HG02885 (cell line): ENCODE results near the gene LRCOL1.
"Not testable (repeated sequence)": the region's sequence is repeated elsewhere in the genome, so short reads cannot be mapped to it uniquely, and the experiment has no call there.

ENCODE experiments used
- ATAC-seq: cut with Tn5 transposase; IDR thresholded peaks from one replicate; pipeline ENCODE4 v1.9.1; 2021; ENCODE audit warnings: mild to moderate bottlenecking; ENCODE audit not compliant: unreplicated experiment, poor library complexity

LRCOL1 gene

DNA sequence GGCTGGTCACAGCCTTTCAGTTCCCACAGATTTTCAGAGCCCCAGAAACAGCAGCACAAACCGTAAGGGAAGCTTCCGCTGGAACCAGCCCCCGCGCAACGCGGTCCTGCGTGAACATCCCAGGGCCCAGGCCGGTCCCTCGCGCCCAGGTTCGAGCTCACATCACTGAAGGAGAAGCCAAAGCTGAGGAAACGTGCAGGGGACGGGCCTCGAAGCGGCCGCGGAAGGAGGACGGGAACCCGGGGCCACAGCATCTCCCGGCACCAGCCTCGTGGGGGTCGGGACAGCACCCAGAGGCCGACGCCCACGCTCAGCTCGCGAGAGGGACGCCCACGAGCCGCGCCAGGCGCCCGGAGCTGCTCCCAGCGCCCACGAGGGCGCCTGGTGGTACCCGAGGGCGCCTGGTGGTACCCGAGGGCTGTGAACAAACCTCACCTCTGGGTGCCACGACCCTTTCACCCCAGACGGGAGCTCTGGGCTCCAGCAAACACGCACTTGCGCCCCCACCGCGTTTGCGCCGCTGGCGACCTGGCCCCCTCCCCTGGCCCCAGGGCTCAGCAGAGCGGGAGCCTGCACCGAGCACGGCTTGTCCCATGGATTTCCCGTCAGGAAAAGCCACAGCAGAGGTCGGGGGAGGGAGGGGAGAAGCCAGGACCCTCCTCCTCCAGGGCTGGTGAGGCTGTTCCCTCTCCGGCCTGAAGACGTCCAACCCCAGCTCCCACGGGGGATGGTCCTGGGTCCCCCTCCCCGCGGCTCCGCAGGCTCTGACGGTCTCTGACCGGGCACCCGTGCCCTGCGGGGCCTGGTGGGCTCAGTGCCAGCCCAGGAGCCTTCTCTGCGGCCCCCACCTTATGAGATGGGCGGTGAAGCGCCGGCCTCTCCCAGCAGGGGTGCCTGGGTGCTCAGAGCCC is 6.9 kb downstream of the LRCOL1 start:
- no peak for ATAC-seq

DNA sequence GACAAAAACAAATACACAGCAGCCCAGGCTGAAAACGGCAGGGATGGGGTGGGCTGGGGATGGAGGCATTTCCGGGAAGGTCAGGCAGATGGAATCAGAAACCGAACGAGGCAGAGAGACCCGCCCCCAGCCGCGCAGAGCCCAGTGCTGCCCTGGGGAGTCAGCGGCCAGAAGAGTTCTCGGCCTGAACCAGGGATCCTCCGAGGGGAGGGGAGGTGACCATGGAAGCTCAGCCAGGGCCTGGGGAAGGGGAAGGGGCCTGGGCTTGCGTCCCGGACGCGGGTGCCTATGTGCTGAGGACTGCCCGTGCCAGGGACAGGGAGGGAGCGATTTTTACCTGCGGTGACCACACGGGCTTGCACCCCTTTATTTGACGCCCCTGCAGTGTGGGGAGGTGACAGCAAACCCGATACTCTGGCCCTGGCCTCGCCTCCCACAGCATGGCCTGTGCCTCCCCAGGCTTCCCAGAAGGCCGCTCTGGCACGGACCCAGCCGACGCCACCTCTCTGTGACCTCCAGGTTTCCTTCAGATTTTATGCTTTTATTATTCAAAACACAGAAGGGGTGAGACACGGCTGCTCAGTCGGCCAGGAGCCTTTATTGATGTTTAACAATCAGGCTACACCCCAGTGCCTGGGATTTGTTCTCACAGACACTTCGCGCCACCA is 7.7 kb downstream of the LRCOL1 start:
- no peak for ATAC-seq

DNA sequence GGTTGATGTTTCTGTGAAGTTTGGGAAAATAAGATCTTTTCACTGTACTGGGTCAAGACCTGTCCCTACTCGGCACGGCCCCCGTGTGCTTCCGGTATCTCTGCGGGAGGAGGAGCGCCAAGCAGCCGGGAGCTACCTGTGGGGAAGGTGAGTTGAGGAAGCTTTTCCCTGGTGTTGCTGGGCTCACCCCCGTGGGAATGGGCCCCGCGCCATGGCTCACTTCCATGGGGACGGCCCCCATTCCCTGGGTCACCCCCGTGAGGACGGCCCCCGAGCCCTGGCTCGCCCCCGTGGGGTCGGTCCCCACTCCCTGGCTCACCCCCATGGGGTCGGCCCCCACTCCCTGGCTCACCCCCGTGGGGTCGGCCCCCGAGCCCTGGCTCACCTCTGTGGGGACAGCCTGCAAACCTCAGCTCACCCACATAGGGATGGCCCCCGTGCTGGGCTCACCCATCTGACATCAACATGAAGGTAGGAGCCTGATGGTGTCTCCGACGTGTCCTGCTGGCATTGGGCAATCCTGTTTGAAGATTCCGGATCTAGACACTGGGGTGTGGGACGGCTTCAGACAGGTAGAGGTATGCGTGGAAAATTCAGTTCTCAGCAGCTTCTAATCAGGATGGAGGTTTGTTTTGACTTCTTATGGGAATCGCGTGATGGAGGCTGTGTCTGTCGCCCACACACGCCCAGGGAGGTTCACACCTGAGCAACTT is 9.1 kb downstream of the LRCOL1 start:
- ATAC-seq = no peak

DNA sequence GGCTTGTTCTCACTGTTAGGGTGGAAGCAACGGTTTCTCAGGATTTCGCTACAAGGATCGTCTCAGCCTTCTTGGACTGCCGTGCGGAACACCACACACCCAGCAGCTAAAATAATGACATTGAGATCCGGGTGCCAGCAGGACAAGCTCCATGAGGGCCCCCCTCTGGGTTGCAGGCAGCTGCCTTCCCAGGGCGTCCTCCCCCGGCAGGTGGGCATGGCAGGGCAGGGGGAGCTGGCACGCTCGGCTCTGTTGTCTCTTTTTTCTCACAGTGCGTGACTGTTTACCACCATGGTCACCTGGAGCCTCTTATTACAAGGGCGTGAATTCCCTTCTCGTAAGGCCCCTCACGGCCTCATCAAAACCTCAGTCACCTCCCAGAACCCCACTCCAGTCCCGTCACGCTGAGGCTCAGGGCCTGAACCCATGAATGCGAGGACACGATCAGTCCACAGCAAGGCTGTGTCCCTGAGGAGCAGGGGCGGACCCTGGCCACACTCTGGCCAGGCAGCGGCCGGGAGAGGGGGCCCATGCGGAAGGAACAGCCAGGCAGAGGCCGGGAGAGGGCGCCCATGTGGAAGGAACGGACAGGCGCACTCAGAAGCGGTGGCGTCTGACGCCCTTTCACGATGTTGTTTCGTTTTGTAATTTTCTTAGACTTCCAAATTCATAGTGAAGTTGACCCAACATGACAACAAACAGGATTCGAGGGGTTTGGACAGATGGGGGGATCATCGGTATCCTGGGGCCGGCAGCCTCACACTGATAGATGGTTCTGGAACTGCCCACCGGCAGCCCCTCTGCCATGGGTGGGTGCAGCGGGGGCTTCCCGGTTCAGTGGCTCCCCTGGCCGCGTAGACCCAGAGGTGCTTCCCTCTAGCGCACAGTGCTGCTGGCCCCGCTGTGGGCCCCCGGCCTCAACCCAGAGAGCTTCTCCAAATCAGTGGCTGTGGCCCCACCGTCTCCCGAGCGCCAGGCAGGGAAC is 10.0 kb downstream of the LRCOL1 start:
- no peak for ATAC-seq

DNA sequence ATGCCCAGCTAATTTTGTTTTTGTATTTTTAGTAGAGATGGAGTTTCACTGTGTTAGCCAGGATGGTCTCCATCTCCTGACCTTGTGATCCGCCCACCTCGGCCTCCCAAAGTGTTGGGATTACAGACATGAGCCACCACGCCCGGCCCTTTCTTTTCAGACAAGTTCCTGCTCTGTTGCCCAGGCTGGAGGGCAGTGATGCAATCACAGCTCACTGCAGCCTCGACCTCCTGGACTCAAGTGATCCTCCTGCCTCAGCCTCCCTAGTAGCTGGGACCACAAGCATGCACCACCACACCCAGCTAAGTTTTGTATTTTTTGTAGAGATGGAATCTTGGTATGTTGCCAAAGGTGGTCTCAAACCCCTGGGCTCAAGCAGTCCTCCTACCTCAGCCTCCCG is 10.9 kb downstream of the LRCOL1 start:
- ATAC-seq = not testable (repeated sequence)

DNA sequence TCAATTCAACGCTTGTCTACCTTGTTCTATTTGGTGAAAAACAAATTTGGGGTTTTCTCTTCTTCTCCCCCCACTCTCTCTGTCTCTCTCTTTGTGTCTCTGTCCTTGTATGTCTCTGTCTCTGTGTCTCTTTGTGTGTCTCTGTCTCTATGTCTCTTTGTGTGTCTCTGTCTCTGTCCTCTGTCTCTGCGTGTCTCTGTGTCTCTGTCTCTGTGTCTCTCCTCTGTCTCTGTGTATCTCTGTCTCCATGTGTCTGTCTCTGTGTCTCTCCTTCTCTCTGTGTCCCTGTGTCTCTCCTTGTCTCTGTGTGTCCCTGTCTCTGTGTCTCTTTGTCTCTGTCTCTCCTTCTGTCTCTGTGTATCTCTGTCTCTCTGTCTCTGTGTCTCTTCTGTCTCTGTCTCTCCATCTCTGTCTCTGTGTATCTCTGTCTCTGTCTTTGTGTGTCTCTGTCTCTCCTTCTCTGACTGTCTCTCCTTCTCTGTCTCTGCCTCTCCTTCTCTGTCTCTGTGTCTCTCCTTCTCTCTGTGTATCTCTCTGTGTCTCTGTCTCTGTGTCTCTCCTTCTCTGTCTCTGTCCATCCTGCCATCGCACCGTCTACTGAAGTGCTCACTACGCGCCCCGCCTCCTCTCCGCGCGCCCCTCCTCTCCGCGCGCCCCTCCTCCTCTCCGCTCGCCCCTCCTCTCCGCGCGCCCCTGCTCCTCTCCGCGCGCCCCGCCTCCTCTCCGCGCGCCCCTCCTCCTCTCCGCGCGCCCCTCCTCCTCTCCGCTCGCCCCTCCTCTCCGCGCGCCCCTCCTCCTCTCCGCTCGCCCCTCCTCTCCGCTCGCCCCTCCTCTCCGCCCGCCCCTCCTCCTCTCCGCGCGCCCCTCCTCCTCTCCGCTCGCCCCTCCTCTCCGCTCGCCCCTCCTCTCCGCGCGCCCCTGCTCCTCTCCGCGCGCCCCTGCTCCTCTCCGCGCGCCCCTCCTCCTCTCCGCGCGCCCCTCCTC is 12.8 kb downstream of the LRCOL1 start:
- no peak for ATAC-seq

DNA sequence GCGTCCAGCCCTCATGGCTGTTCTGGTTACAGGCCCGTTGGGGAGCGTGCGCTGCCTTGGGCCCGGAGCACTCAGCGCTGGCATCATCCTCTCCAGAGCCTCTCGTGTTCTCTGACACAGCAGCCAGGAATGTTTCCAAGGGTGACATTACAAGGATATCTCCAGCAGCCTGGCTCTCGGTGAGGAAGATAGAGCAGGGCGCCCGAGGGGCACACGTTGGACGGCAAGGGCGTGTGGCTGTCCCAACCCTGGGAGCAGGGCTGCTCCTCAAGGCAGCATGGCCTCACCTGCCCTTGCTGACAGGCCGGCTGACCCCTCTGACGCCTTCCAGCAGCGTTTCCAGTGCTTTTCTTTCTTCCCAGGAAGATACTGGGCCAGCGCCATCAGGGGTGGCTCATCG is 14.4 kb downstream of the LRCOL1 start:
- no peak for ATAC-seq

DNA sequence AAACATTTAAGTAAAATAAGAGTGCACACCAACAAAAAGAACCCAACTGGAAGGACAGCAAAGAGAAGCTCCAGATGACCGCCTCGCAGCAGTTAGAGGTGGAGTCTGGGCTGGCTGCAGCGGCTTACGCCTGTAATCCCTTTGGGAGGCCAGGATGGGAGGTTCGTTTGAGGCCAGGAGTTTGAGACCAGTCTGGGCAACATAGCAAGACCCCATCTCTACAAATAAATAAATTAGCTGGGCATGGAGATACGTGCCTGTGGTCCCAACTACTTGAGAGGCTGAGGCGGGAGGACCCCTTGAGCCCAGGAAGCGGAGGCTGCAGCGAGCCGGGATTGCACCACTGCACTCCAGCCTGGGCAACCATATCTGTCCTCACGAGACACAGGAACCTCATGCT is 15.2 kb downstream of the LRCOL1 start:
- ATAC-seq = no peak

DNA sequence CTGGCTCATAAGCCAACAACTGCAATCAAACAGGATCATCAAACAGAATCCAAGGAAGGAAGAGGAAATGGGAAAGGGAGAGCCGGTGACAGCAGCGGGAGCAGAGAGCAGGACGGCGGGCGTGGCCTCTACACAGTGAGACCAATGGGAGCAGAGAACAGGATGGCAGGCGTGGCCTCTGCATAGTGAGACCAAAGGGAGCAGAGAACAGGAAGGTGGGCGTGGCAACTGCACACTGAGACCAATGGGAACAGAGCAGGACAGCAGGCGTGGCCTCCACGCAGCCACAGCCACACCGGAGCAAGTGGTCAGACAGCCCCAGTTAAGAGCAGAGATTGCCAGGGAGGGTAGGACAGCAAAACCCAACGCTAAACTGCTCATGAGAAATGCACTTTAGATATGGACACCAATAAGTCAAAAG is 16.4 kb downstream of the LRCOL1 start:
- ATAC-seq = peak; percentile 78

DNA sequence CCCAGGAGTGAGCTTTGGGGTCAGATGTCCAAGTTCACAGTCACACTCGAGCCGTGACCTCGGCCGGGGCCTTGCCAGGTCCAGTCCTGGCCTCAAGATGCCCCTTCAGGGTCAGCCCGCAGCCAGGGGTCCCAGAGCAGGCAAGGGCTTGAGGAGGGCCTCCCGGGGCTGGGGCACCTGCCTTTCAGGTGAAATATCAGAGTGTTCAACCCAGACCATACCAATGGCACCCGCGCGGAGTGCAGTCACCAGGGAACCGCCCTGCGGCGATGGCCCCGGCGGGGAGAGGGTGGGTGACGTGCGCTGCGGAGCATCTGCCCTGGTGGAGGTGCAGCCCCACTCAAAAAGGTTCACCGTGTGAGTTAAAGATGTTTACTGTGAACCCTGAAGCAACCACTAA is 16.9 kb downstream of the LRCOL1 start:
- no peak for ATAC-seq

DNA sequence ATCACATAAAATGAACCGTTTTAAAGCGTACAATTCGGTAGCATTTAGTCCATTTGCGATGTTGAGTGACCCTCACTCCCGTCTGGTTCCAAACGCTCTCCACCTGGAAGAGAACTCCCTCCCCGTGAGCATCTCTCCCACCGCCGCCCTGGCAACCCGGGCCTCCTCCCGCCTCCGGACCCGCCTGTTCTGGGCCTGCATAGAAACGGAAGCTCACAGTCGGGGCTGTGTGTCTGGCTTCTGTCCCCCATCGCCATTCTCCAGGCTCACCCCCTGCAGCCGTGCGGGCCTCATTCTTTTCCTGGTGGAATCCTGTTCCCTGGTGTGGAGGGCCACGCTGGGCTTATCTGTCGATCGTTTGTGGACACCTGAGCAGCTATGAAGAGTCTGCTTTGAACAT is 17.3 kb downstream of the LRCOL1 start:
- ATAC-seq = no peak

DNA sequence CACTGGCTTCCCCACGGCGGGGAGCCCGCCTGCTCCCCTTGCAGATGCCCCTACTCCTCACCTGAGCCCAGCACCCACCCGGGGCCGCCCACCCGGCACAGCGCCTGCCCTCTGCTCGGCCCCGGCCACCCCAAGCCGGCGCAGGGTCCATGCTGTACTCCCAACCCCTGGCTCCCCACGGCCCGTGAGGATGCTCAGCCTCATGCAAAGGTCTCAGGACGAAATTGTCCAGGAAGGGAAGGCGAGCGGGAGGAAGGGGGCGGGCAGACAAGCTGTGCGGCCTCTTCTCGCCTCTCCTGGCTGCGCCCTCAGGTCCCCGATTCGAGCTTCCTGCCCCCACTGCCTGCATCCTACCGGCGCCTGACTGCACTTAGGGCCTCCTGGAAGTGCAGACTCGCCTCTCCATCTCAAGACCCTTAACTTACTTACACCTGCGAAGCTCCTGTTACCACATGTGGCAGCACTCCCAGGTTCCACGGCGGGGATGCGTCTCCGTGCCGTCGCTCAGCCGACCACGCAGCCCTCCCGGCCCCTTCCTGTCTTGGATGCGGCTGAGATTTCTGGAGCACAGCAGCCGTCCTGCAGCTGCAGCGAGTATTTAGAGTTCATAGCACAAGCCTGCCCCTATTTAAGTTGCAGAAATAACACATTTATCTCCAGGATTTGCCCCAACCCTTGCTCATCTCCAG is 18.0 kb downstream of the LRCOL1 start:
- ATAC-seq = no peak

DNA sequence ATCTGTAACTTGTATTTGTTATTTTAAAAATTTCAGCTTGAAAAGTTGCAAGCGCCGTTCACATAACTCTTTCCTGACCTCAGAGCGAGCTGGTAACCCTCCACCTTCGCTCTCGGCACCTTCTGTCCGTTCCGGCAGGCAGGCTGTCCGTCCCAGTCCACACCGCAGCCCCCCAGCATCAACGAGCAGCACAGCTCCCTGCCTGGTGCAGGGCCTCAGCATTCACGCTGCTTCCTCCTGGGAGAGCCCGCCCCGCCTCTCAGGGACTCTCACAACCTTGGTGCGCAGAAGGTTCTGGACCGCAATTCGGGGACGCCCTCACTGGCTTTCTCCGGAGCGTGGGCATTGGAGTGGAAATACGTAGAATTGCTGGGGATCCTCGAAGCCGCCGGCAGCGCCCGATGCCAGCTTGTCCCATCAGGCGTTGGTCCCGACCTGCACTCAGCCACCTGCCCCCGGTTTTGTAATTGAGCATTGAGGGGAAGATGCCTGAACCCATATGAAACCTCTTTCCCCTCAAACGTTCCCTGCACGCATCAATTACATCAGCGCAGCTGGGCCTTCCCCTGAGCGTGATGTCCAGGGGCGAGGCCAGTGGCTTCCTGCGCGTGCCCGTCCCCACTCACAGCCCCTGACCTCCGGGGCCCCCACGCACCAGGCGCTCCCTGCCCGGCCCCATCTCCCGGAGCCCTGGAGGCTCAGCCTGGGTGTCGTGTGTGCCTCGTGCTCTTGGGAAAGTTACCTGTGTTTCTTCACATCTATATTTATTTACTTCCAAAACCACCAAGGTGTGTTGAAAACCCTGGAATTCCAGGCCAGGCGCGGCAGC is 19.1 kb downstream of the LRCOL1 start:
- ATAC-seq = no peak

DNA sequence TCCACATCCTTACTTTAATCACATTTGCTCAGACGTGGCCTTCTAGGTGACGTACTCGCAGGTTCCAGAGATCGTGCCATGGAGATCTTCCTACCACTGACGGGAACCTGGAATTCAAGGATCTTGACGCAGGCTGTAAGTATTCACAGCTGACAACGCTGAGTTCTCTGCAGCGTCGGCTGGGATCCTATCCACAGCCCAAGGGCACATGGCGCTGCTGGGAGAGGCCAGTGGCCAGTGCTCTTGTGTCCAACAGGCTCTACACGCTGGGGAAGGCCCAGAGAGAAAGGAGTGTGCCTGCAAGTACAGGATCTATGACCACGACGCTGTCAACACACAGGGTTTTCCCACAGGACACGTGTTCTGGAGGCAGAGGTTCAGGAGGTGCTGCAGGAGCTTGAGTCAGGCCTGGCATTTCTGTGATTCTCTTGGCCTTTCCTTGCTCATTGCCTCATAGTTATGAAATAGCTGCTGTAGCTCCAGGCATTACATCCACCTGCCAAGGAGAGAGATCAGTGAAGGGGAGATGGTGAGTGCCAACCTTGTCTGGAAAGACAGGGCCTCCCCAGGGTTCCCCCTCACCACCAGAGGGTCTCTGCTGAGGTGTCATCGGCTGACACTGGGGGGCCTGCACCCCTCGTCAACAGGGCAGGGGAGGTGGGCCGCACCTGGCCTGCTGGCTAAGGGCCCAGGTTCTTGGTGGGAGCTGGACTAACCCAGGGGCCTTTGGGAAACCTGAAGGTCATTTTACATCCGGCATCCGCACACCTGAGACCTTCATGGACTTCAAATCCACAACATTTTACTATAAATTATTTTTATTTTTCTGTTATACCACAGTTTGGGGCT is 21.3 kb downstream of the LRCOL1 start:
- no peak for ATAC-seq

DNA sequence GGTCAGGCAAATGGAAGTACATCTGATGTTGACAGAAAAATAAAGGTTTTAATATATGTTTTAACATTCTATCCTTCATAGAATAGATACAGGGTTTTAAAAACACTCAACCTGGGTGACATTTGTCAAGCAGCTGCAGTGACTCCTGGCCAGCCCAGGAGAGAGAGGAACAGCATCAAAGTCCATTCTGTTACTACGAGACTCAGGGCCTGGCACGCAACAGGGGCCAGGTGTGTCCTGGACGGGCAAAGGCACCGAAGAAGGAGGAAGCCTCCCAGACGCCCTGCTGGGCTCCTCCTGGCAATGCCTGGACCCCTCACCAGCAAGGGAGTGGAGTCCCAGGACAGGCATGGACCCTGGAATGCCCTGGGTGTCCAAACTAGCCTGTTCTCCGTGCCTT is 22.1 kb downstream of the LRCOL1 start:
- no peak for ATAC-seq

DNA sequence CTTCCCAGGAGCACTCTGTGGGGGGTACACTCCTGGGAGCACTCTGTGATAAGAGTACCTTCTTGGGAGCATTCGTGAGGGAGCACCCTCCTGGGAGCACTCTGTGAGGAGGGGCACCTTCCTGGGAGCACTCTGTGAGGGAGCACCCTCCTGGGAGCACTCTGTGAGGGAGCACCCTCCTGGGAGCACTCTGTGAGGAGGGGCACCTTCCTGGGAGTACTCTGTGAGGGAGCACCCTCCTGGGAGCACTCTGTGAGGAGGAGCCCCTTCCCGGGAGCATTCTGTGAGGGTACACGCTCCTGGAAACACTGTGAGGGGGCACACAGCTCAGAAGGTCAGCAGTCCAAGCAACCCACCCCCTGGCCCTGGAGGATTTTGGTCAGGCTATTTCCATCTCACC is 22.6 kb downstream of the LRCOL1 start:
- no peak for ATAC-seq

DNA sequence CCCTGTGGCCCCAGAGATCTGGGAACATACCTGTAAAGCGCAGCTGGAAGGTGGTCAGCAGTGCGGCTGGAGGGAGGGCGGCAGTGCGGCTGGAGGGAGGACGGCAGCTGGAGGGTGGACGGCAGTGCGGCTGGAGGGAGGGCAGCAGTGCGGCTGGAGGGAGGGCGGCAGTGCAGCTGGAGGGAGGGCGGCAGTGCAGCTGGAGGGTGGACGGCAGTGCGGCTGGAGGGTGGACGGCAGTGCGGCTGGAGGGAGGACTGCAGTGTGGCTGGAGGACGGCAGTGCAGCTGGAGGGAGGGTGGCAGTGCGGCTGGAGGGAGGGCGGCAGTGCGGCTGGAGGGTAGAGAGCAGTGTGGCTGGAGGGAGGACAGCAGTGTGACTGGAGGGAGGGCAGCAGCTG is 23.5 kb downstream of the LRCOL1 start:
- no peak for ATAC-seq
